ENCODE measurements around the gene TMEM138. TPM values are rescaled to one million over a fixed set of nuclear protein-coding genes. Genes with fewer than 3 reads are reported as not detected.

Gene TMEM138
- total and polyA plus RNA-seq, 4 donors, result 13.5 to 39.6 (median 24.2) TPM

DNA sequence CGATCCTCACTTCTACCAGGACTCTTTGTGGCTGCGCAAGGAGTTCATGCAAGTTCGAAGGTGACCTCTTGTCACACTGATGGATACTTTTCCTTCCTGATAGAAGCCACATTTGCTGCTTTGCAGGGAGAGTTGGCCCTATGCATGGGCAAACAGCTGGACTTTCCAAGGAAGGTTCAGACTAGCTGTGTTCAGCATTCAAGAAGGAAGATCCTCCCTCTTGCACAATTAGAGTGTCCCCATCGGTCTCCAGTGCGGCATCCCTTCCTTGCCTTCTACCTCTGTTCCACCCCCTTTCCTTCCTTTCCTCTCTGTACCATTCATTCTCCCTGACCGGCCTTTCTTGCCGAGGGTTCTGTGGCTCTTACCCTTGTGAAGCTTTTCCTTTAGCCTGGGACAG lies 6.5 kb downstream of the TMEM138 start:
- no peak for DNase-seq (ENCODE audit: low spot score)
- Histone ChIP-seq H3K4me1 (ENCODE audit: control insufficient read depth in 4 of 4, insufficient read depth in 4 of 4, low read length in 3 of 4) (peaks cover 9 to 22% (median 16%) of the 10 kb centered on the region in 4 donors), H3K9ac (ENCODE audit: low read depth in 1 of 2, low read length in 2 of 2) (no peak overlapping the region), H3K36me3 (ENCODE audit: control insufficient read depth in 4 of 4, insufficient read depth in 3 of 4, low read depth in 1 of 4, low read length in 3 of 4) (peaks cover 8 to 36% (median 23%) of the 10 kb centered on the region in 4 donors), H3K27ac (ENCODE audit: low read depth in 1 of 2, low read length in 2 of 2) (peak overlapping the region in 1 of 2 donors; percentile 19), H3K27me3 (ENCODE audit: control insufficient read depth in 4 of 4, insufficient read depth in 4 of 4, low read length in 3 of 4) (no peaks in the 10 kb centered on the region), H3K4me3 (ENCODE audit: low read depth in 1 of 3, low read length in 3 of 3) (no peak overlapping the region), H3K9me3 (ENCODE audit: control insufficient read depth in 4 of 4, low read length in 3 of 4) (no peaks in the 10 kb centered on the region)
- WGBS, result 86% methylated on average over 7 of the region's 7 CpGs
- TF ChIP-seq HNF4G (IDR thresholded peaks at IDR 0.05), result no peak
- no peak for TF ChIP-seq RAD21 (IDR thresholded peaks at IDR 0.05)
- TF ChIP-seq FOXA2 (IDR thresholded peaks at IDR 0.05), result no peak
- TF ChIP-seq, protein P1, sequence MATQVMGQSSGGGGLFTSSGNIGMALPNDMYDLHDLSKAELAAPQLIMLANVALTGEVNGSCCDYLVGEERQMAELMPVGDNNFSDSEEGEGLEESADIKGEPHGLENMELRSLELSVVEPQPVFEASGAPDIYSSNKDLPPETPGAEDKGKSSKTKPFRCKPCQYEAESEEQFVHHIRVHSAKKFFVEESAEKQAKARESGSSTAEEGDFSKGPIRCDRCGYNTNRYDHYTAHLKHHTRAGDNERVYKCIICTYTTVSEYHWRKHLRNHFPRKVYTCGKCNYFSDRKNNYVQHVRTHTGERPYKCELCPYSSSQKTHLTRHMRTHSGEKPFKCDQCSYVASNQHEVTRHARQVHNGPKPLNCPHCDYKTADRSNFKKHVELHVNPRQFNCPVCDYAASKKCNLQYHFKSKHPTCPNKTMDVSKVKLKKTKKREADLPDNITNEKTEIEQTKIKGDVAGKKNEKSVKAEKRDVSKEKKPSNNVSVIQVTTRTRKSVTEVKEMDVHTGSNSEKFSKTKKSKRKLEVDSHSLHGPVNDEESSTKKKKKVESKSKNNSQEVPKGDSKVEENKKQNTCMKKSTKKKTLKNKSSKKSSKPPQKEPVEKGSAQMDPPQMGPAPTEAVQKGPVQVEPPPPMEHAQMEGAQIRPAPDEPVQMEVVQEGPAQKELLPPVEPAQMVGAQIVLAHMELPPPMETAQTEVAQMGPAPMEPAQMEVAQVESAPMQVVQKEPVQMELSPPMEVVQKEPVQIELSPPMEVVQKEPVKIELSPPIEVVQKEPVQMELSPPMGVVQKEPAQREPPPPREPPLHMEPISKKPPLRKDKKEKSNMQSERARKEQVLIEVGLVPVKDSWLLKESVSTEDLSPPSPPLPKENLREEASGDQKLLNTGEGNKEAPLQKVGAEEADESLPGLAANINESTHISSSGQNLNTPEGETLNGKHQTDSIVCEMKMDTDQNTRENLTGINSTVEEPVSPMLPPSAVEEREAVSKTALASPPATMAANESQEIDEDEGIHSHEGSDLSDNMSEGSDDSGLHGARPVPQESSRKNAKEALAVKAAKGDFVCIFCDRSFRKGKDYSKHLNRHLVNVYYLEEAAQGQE (IDR thresholded peaks at IDR 0.05), result no peak
- TF ChIP-seq, protein P2, sequence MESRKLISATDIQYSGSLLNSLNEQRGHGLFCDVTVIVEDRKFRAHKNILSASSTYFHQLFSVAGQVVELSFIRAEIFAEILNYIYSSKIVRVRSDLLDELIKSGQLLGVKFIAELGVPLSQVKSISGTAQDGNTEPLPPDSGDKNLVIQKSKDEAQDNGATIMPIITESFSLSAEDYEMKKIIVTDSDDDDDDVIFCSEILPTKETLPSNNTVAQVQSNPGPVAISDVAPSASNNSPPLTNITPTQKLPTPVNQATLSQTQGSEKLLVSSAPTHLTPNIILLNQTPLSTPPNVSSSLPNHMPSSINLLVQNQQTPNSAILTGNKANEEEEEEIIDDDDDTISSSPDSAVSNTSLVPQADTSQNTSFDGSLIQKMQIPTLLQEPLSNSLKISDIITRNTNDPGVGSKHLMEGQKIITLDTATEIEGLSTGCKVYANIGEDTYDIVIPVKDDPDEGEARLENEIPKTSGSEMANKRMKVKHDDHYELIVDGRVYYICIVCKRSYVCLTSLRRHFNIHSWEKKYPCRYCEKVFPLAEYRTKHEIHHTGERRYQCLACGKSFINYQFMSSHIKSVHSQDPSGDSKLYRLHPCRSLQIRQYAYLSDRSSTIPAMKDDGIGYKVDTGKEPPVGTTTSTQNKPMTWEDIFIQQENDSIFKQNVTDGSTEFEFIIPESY (IDR thresholded peaks at IDR 0.05), result no peak
- TF ChIP-seq HNF4A (conservative IDR thresholded peaks at IDR 0.05), result no peak
- TF ChIP-seq GABPA (IDR thresholded peaks at IDR 0.05 in 1 of 2, conservative IDR thresholded peaks at IDR 0.05 in 1 of 2), result no peak

DNA sequence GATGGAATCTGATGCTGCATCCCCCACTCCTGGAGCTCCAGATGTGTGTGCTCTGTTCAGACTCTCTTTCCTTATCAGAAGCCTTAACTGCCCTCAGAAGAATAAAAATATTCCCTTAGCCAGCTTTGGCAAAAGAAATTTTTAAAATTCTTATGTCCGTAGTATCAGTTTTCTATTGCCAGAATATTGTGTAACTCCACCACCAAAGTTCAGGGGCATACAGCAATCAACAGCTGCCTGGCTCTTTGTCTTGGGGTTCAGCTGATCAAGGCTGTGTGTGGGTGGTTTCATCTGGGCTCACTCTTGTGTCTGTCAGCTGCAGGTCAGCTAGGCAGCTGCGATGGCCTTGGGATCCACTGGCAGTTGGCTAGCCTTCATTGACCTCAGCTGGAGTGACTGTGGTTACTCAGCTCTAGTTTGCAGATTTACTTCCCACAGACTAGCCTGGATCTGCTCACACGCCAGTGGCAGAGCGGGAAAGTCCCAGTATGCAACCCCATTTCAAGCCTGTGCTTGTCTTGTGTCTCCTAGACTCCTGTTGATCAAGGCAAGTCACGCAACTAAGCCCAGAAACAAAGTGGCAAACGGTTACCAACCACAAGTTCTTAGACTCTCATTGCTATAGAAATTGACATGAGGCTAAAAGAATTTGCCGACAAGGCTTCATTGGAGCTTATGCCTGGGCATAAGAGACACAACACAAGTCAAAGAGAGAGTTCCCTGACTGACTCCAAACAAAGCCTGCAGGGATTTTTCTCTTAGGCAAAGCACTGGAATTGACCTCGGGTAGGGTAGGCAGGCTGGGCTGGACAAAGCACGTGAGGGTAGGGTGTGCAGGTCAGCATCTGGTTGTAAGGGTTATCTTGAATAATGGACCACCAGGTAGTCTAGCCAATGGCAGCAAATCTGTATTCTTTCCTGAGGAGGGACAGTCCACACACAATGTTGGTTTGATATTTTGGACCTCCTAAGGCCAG lies 7.5 kb downstream of the TMEM138 start:
- peak overlapping the region; percentile 50 to 77 for H3K27ac ChIP-seq (ENCODE audit: low read depth in 1 of 2, low read length in 2 of 2)
- 59% methylated on average over 9 of the region's 9 CpGs for WGBS
- TF ChIP-seq NR2F2 (IDR thresholded peaks at IDR 0.05) (peak; percentile 98), FOXA1 (IDR thresholded peaks at IDR 0.05) (peak; percentile 83), GABPA (IDR thresholded peaks at IDR 0.05 in 1 of 2, conservative IDR thresholded peaks at IDR 0.05 in 1 of 2) (peak in 1 of 2 donors; percentile 69), YY1 (IDR thresholded peaks at IDR 0.05) (peak; percentile 83), RAD21 (IDR thresholded peaks at IDR 0.05) (peak in 1 of 2 donors; percentile 45), HNF4A (conservative IDR thresholded peaks at IDR 0.05) (peak; percentile 95 to 99), TAF1 (conservative IDR thresholded peaks at IDR 0.05) (no peak), HNF4G (IDR thresholded peaks at IDR 0.05) (peak; percentile 45), JUND (IDR thresholded peaks at IDR 0.05) (peak; percentile 57 to 93), FOXA2 (IDR thresholded peaks at IDR 0.05) (peak; percentile 80), EGR1 (IDR thresholded peaks at IDR 0.05; ENCODE audit: low read depth in 2 of 2) (peak; percentile 93 to 98), RXRA (IDR thresholded peaks at IDR 0.05) (peak; percentile 93 to 99)
- TF ChIP-seq, protein P3, sequence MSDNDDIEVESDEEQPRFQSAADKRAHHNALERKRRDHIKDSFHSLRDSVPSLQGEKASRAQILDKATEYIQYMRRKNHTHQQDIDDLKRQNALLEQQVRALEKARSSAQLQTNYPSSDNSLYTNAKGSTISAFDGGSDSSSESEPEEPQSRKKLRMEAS (IDR thresholded peaks at IDR 0.05), result peak; percentile 84
- TF ChIP-seq, protein P1 (IDR thresholded peaks at IDR 0.05), result peak; percentile 86
- TF ChIP-seq, protein P2 (IDR thresholded peaks at IDR 0.05), result peak; percentile 91
- TF ChIP-seq, protein P4, sequence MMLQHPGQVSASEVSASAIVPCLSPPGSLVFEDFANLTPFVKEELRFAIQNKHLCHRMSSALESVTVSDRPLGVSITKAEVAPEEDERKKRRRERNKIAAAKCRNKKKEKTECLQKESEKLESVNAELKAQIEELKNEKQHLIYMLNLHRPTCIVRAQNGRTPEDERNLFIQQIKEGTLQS (IDR thresholded peaks at IDR 0.05), result peak; percentile 22

More for the DNA sequence above, 7.5 kb downstream of the TMEM138 start:
- H3K9ac ChIP-seq (ENCODE audit: low read depth in 1 of 2, low read length in 2 of 2), result no peak overlapping the region
- peaks cover 8 to 30% (median 21%) of the 10 kb centered on the region in 4 donors for H3K36me3 ChIP-seq (ENCODE audit: control insufficient read depth in 4 of 4, insufficient read depth in 3 of 4, low read depth in 1 of 4, low read length in 3 of 4)
- peaks cover 9 to 18% (median 14%) of the 10 kb centered on the region in 4 donors for H3K4me1 ChIP-seq (ENCODE audit: control insufficient read depth in 4 of 4, insufficient read depth in 4 of 4, low read length in 3 of 4)
- no peak for DNase-seq (ENCODE audit: low spot score)
- no peak overlapping the region for H3K4me3 ChIP-seq (ENCODE audit: low read depth in 1 of 3, low read length in 3 of 3)
- H3K27me3 ChIP-seq (ENCODE audit: control insufficient read depth in 4 of 4, insufficient read depth in 4 of 4, low read length in 3 of 4), result no peaks in the 10 kb centered on the region
- H3K9me3 ChIP-seq (ENCODE audit: control insufficient read depth in 4 of 4, low read length in 3 of 4), result no peaks in the 10 kb centered on the region
